ENCODE results near the gene ZNF362. TPM values are rescaled to one million over a fixed set of nuclear protein-coding genes. Genes with fewer than 3 reads are reported as not detected.

Gene ZNF362
- total and polyA plus RNA-seq, 4 donors, result 2.3 to 6.3 (median 5.4) TPM

- 32% methylated on average over 2 of the region's 2 CpGs for WGBS
- no peak overlapping the region for H3K4me3 ChIP-seq (ENCODE audit: low read depth in 1 of 3, low read length in 3 of 3)
- peaks cover 45 to 87% (median 79%) of the 10 kb centered on the region in 4 donors for H3K4me1 ChIP-seq (ENCODE audit: control insufficient read depth in 4 of 4, insufficient read depth in 4 of 4, low read length in 3 of 4)
- H3K27ac ChIP-seq (ENCODE audit: low read depth in 1 of 2, low read length in 2 of 2), result peak overlapping the region; percentile 97 to 99
- no peak for DNase-seq (ENCODE audit: low spot score)
- H3K9ac ChIP-seq (ENCODE audit: low read depth in 1 of 2, low read length in 2 of 2), result peak overlapping the region in 1 of 2 donors; percentile 16
- no peaks in the 10 kb centered on the region for H3K36me3 ChIP-seq (ENCODE audit: control insufficient read depth in 4 of 4, insufficient read depth in 3 of 4, low read depth in 1 of 4, low read length in 3 of 4)
- TF ChIP-seq TAF1 (conservative IDR thresholded peaks at IDR 0.05) (no peak), ATF3 (IDR thresholded peaks at IDR 0.05) (no peak), FOXA1 (IDR thresholded peaks at IDR 0.05) (no peak), HNF4A (conservative IDR thresholded peaks at IDR 0.05) (no peak), HNF4G (IDR thresholded peaks at IDR 0.05) (no peak), SP1 (IDR thresholded peaks at IDR 0.05) (no peak), RAD21 (IDR thresholded peaks at IDR 0.05) (no peak), FOXA2 (IDR thresholded peaks at IDR 0.05) (no peak), NR2F2 (IDR thresholded peaks at IDR 0.05) (no peak), EGR1 (IDR thresholded peaks at IDR 0.05; ENCODE audit: low read depth in 2 of 2) (no peak), YY1 (IDR thresholded peaks at IDR 0.05) (no peak), JUND (IDR thresholded peaks at IDR 0.05) (no peak)
- H3K27me3 ChIP-seq (ENCODE audit: control insufficient read depth in 4 of 4, insufficient read depth in 4 of 4, low read length in 3 of 4), result no peaks in the 10 kb centered on the region
- H3K9me3 ChIP-seq (ENCODE audit: control insufficient read depth in 4 of 4, low read length in 3 of 4), result no peaks in the 10 kb centered on the region
These were observed 83.1 kb downstream of the ZNF362 start for GRCh38 chr1:33339413-33339812.

GRCh38 chr1:33341190-33341589, 84.9 kb downstream of the ZNF362 start:
- H3K36me3 ChIP-seq (ENCODE audit: control insufficient read depth in 4 of 4, insufficient read depth in 3 of 4, low read depth in 1 of 4, low read length in 3 of 4), result no peaks in the 10 kb centered on the region
- no peak for DNase-seq (ENCODE audit: low spot score)
- peak overlapping the region; percentile 97 to 99 for H3K27ac ChIP-seq (ENCODE audit: low read depth in 1 of 2, low read length in 2 of 2)
- H3K9me3 ChIP-seq (ENCODE audit: control insufficient read depth in 4 of 4, low read length in 3 of 4), result no peaks in the 10 kb centered on the region
- H3K9ac ChIP-seq (ENCODE audit: low read depth in 1 of 2, low read length in 2 of 2), result no peak overlapping the region
- H3K4me3 ChIP-seq (ENCODE audit: low read depth in 1 of 3, low read length in 3 of 3), result no peak overlapping the region
- WGBS, result 76% methylated on average over 6 of the region's 6 CpGs
- no peak for TF ChIP-seq FOXA2 (IDR thresholded peaks at IDR 0.05)
- no peak for TF ChIP-seq YY1 (IDR thresholded peaks at IDR 0.05)
- no peak for TF ChIP-seq FOXA1 (IDR thresholded peaks at IDR 0.05)
- no peak for TF ChIP-seq EGR1 (IDR thresholded peaks at IDR 0.05; ENCODE audit: low read depth in 2 of 2)
- no peak for TF ChIP-seq CTCF (IDR thresholded peaks at IDR 0.05; ENCODE audit: low read depth, low read length, missing input control)
- TF ChIP-seq JUND (IDR thresholded peaks at IDR 0.05), result no peak
- no peak for TF ChIP-seq HNF4A (conservative IDR thresholded peaks at IDR 0.05)
- no peak for TF ChIP-seq RAD21 (IDR thresholded peaks at IDR 0.05)
- no peak for TF ChIP-seq MAX (IDR thresholded peaks at IDR 0.05)
- no peak for TF ChIP-seq ATF3 (IDR thresholded peaks at IDR 0.05)
- no peak for TF ChIP-seq GABPA (IDR thresholded peaks at IDR 0.05 in 1 of 2, conservative IDR thresholded peaks at IDR 0.05 in 1 of 2)
- TF ChIP-seq RXRA (IDR thresholded peaks at IDR 0.05), result no peak
- TF ChIP-seq SP1 (IDR thresholded peaks at IDR 0.05), result no peak
- TF ChIP-seq ZBTB33 (IDR thresholded peaks at IDR 0.05), result no peak
- TF ChIP-seq REST (IDR thresholded peaks at IDR 0.05), result no peak
- no peak for TF ChIP-seq NR2F2 (IDR thresholded peaks at IDR 0.05)
- TF ChIP-seq HNF4G (IDR thresholded peaks at IDR 0.05), result no peak
- TF ChIP-seq TAF1 (conservative IDR thresholded peaks at IDR 0.05), result no peak
- no peaks in the 10 kb centered on the region for H3K27me3 ChIP-seq (ENCODE audit: control insufficient read depth in 4 of 4, insufficient read depth in 4 of 4, low read length in 3 of 4)
- H3K4me1 ChIP-seq (ENCODE audit: control insufficient read depth in 4 of 4, insufficient read depth in 4 of 4, low read length in 3 of 4), result peaks cover 40 to 92% (median 80%) of the 10 kb centered on the region in 4 donors

All from liver (tissue), 9 donors.